Neural progenitor cell (in vitro differentiated cells): ENCODE measurements around the gene FBXO15.

Experiments
- EZH2 ChIP-seq: fragments of 200-600 bp; sonication (generic); IDR thresholded peaks from 2 replicates; pipeline ENCODE4 v1.6.1; 2017; ENCODE audit warnings: antibody characterized with exemption, mild to moderate bottlenecking, moderate library complexity
- TF ChIP-seq, protein P1 (sequence below): fragments of 200-600 bp; sonication (generic); IDR thresholded peaks from 2 replicates; pipeline ENCODE4 v1.5.1; 2017; ENCODE audit warnings: antibody characterized with exemption, mild to moderate bottlenecking

DNA sequence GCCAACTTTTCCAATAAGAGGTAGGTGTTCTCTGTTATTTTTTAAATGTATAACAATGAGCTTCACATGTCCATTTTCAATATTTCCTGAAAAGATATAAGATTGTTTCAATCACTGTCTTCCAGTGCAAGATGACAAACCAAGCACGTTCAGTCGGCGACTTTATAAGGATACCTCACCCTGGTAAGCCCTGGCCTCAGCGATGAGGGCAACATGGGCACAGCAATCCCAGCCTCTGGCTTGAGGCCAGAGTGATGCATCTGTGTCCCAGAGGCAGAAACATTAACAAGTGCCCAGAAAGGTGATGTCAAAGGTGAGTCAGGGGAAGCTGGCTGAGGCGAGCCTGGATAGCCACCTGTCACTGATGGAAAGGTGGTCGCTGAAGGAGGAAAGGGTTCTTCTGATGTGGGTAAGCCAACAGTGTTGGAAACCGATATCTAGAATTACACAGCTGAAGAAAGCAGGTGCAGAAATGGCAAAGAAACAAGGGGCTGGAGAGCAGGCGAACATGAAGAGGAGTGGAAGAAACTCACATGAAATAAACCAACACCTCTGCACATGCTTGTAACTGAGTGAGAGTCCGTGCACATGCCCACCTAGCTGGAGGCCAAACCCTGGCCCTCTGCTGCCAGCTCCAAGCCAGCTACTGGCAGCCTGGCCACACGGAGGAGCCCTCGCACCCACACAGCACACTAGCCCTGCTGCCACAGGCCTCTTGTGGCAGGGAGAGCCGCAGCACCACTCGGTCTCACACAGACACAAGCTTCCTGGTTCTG, 65.5 kb downstream of the FBXO15 start:
- TF ChIP-seq, protein P1, sequence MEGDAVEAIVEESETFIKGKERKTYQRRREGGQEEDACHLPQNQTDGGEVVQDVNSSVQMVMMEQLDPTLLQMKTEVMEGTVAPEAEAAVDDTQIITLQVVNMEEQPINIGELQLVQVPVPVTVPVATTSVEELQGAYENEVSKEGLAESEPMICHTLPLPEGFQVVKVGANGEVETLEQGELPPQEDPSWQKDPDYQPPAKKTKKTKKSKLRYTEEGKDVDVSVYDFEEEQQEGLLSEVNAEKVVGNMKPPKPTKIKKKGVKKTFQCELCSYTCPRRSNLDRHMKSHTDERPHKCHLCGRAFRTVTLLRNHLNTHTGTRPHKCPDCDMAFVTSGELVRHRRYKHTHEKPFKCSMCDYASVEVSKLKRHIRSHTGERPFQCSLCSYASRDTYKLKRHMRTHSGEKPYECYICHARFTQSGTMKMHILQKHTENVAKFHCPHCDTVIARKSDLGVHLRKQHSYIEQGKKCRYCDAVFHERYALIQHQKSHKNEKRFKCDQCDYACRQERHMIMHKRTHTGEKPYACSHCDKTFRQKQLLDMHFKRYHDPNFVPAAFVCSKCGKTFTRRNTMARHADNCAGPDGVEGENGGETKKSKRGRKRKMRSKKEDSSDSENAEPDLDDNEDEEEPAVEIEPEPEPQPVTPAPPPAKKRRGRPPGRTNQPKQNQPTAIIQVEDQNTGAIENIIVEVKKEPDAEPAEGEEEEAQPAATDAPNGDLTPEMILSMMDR: peak; percentile 62
- TF ChIP-seq EZH2: no peak
